Measurements from ENCODE around the gene PER1.

- TF ChIP-seq CTCF (IDR thresholded peaks at IDR 0.05) (peak in 1 of 5 experiments; percentile 38), POLR2A (IDR thresholded peaks at IDR 0.05) (no peak), POLR2AphosphoS5 (IDR thresholded peaks at IDR 0.05) (peak; percentile 76 to 84 (median 82)), EP300 (IDR thresholded peaks at IDR 0.05; ENCODE audit: low read depth) (peak; percentile 57)
Measured at GRCh38 chr17:8151120-8151640, 1.0 kb downstream of the PER1 start.

All from transverse colon (tissue), 4 donors.